Measurements from ENCODE around the gene PRDM16. TPM values are rescaled to one million over a fixed set of nuclear protein-coding genes. Genes with fewer than 3 reads are reported as not detected.

Gene PRDM16
- total and polyA plus RNA-seq, 2 of the 8 experiments (the other 6 are each of a cell fraction or from before 2014, with no cell fraction given) = 0.39 to 0.43 TPM

- Histone ChIP-seq H4K8ac (ENCODE audit: extremely low read depth, insufficient read depth, low read length) (no peak overlapping the region), H3K4me2 (ENCODE audit: insufficient read depth in 1 of 2, low read depth in 2 of 2, low read length in 2 of 2) (no peak overlapping the region), H3K9me3 (ENCODE audit: insufficient read depth in 2 of 2, low read depth in 1 of 2, low read length in 1 of 2) (peaks cover 10% of the 10 kb centered on the region in 2 experiments), H2BK12ac (ENCODE audit: low read depth, low read length) (no peak overlapping the region), H3K4me1 (replicated peaks in 1 of 4; ENCODE audit: control insufficient read depth in 3 of 4, insufficient read depth in 4 of 4, low read length in 3 of 4) (peaks cover 0 to 28% (median 20%) of the 10 kb centered on the region in 4 experiments; a peak in 6 of 7 replicates), H2BK120ac (replicated peaks; ENCODE audit: low read depth, low read length) (no peak overlapping the region), H2AK5ac (ENCODE audit: low read depth, low read length) (no peak overlapping the region), H3K9ac (replicated peaks in 1 of 4; ENCODE audit: extremely low read depth in 1 of 4, low read depth in 3 of 4, low read length in 3 of 4) (no peak overlapping the region), H3K27ac (ENCODE audit: low read depth, low read length) (no peak overlapping the region), H4K91ac (replicated peaks; ENCODE audit: insufficient read length, low read length) (no peak overlapping the region), H2AFZ (ENCODE audit: low read length) (no peak overlapping the region), H3K56ac (replicated peaks; ENCODE audit: insufficient read length, low read depth, low read length) (no peak overlapping the region), H3K4me3 (ENCODE audit: extremely low read depth in 1 of 4, insufficient read depth in 2 of 4, low read depth in 3 of 4, low read length in 4 of 4) (no peak overlapping the region), H3K79me1 (ENCODE audit: low read depth, low read length) (no peaks in the 10 kb centered on the region), H2BK20ac (ENCODE audit: low read length) (no peak overlapping the region; the same call in 1 of the 2 replicates), H3K14ac (ENCODE audit: insufficient read length) (no peak overlapping the region), H4K20me1 (replicated peaks in 1 of 2; ENCODE audit: control insufficient read depth in 1 of 2, insufficient read depth in 2 of 2, low read length in 2 of 2) (no peaks in the 10 kb centered on the region), H3K23me2 (ENCODE audit: low read depth, low read length) (no peaks in the 10 kb centered on the region), H2BK5ac (ENCODE audit: low read depth, low read length) (no peak overlapping the region; the same call in 1 of the 2 replicates), H2BK15ac (ENCODE audit: low read length) (no peak overlapping the region), H3K23ac (ENCODE audit: insufficient read length) (no peak overlapping the region), H4K5ac (ENCODE audit: insufficient read length, low read depth, low read length) (no peak overlapping the region), H3K36me3 (ENCODE audit: control insufficient read depth in 2 of 4, insufficient read depth in 4 of 4, low read length in 3 of 4) (no peaks in the 10 kb centered on the region), H3K4ac (replicated peaks; ENCODE audit: insufficient read length, low read depth, low read length) (no peak overlapping the region), H3K79me2 (ENCODE audit: control insufficient read depth in 1 of 2, insufficient read depth in 2 of 2, low read length in 2 of 2) (no peaks in the 10 kb centered on the region), H3K18ac (ENCODE audit: extremely low read depth, low read length) (peak overlapping the region; percentile 78), H3K27me3 (replicated peaks in 1 of 4; ENCODE audit: control insufficient read depth in 3 of 4, extremely low read depth in 1 of 4, insufficient read depth in 3 of 4, low read length in 3 of 4) (peaks cover 0 to 4% (median 1%) of the 10 kb centered on the region in 4 experiments; a peak in 4 of 7 replicates)
- POLR2A ChIA-PET (ENCODE audit: partially characterized antibody) = no interaction called here
- CTCF ChIA-PET (ENCODE audit: partially characterized antibody) = interaction anchor here (0.5 to 1.2 kb wide), 4 partner anchors 46 to 216 kb away, joined by 3 to 6 read pairs (median 3); no protein-coding TSS in a partner anchor
- no peak for FAIRE-seq
- WGBS, 2 experiments (ENCODE audit: extremely low coverage in 1 of 2, insufficient coverage in 1 of 2, insufficient read length in 1 of 2, insufficient replicate concordance in 2 of 2, low coverage in 1 of 2, low lambda C conversion rate in 2 of 2, missing lambda C conversion rate in 1 of 2) = 76% methylated on average over 15 of the region's 16 CpGs; no CpG with 5 or more reads in 1 of the 2 experiments
- no peak for DNase-seq (ENCODE audit: low read depth in 1 of 2, low spot score in 2 of 2)
- TF ChIP-seq TAF7 (optimal IDR thresholded peaks at IDR 0.05; ENCODE audit: borderline replicate concordance, low read depth, low read length) (no peak), HDAC6 (IDR thresholded peaks at IDR 0.05; ENCODE audit: low read depth, low read length) (no peak), GABPA (IDR thresholded peaks at IDR 0.05; ENCODE audit: borderline replicate concordance, insufficient read depth, low read length) (no peak; the same call in 1 of the 2 replicates), CHD2 (IDR thresholded peaks at IDR 0.05; ENCODE audit: low read length) (no peak), HDAC2 (IDR thresholded peaks at IDR 0.05; ENCODE audit: borderline replicate concordance in 1 of 2, low read depth in 2 of 2, low read length in 2 of 2) (no peak), CBX5 (IDR thresholded peaks at IDR 0.05; ENCODE audit: low read depth, low read length) (no peak), SAP30 (IDR thresholded peaks at IDR 0.05; ENCODE audit: insufficient read depth, insufficient replicate concordance, low read length) (no peak), KDM4A (IDR thresholded peaks at IDR 0.05; ENCODE audit: low read depth, low read length, severe bottlenecking) (no peak), CREB1 (IDR thresholded peaks at IDR 0.05) (no peak), JUN (IDR thresholded peaks at IDR 0.05; ENCODE audit: low read depth, low read length) (no peak), RFX5 (IDR thresholded peaks at IDR 0.05; ENCODE audit: borderline replicate concordance, low read depth, low read length) (no peak)
Observed at GRCh38 chr1:3103967-3104677, 35.1 kb downstream of the PRDM16 start.

Measured in H1 (cell line).